H9 (cell line): ENCODE measurements around the gene BICD1. TPM values are rescaled to one million over a fixed set of nuclear protein-coding genes. Genes with fewer than 3 reads are reported as not detected.

Experiments
- DNase-seq: peaks from one replicate; pipeline ENCODE4 v3.0.0-alpha.2; 2017
- H2AFZ ChIP-seq: one replicate; pipeline ENCODE4 v1.6.1; 2013; ENCODE audit warnings: mild to moderate bottlenecking, low read length, control low read depth, moderate library complexity
- H2AK5ac ChIP-seq: 2 replicates; pipeline ENCODE4 v1.6.1; 2013; ENCODE audit warnings: low read length, control low read depth, mixed read lengths; ENCODE audit not compliant: insufficient read length
- H2BK120ac ChIP-seq: one replicate; pipeline ENCODE4 v1.6.1; 2013; ENCODE audit warnings: low read depth, mild to moderate bottlenecking, low read length, control low read depth, inconsistent platforms; ENCODE audit not compliant: poor library complexity, severe bottlenecking
- H2BK12ac ChIP-seq: 2 replicates; pipeline ENCODE4 v1.6.1; 2013; ENCODE audit warnings: low read length, control low read depth, mixed read lengths, low read depth; ENCODE audit not compliant: insufficient read length
- H2BK15ac ChIP-seq: 2 replicates; pipeline ENCODE4 v1.6.1; 2013; ENCODE audit warnings: low read depth, low read length, control low read depth
- H2BK20ac ChIP-seq: one replicate; pipeline ENCODE4 v1.6.1; 2013; ENCODE audit warnings: low read depth, mild to moderate bottlenecking, low read length, control low read depth, inconsistent platforms; ENCODE audit not compliant: poor library complexity, severe bottlenecking
- H2BK5ac ChIP-seq: 2 replicates; pipeline ENCODE4 v1.6.1; 2013; ENCODE audit warnings: low read length, control low read depth, mixed read lengths; ENCODE audit not compliant: insufficient read length
- H3K14ac ChIP-seq: 2 replicates; pipeline ENCODE4 v1.6.1; 2013; ENCODE audit warnings: low read length, control low read depth; ENCODE audit not compliant: insufficient read depth
- H3K18ac ChIP-seq: 2 replicates; pipeline ENCODE4 v1.6.1; 2013; ENCODE audit warnings: low read depth, mild to moderate bottlenecking, mixed read lengths, low read length, control low read depth; ENCODE audit not compliant: insufficient read length
- H3K23ac ChIP-seq: 2 replicates; pipeline ENCODE4 v1.6.1; 2013; ENCODE audit warnings: low read length, control low read depth, mixed read lengths, low read depth; ENCODE audit not compliant: insufficient read length
- H3K23me2 ChIP-seq: 2 replicates; pipeline ENCODE4 v1.6.1; 2013; ENCODE audit warnings: low read depth, mild to moderate bottlenecking, mixed read lengths, low read length, control low read depth; ENCODE audit not compliant: insufficient read length, poor library complexity, severe bottlenecking
- H3K27ac ChIP-seq: 2 replicates; pipeline ENCODE4 v1.5.1; 2013; ENCODE audit warnings: low read length, control low read depth, mixed read lengths, low read depth; ENCODE audit not compliant: insufficient read length
- H3K27me3 ChIP-seq: 2 replicates; pipeline ENCODE4 v1.6.1; 2013; ENCODE audit warnings: low read length, control low read depth, inconsistent platforms; ENCODE audit not compliant: insufficient read depth
- H3K4ac ChIP-seq: 2 replicates; pipeline ENCODE4 v1.6.1; 2013; ENCODE audit warnings: low read depth, mild to moderate bottlenecking, control low read depth, inconsistent platforms, low read length, moderate library complexity
- H3K4me1 ChIP-seq: 2 replicates; pipeline ENCODE4 v1.6.1; 2013; ENCODE audit warnings: low read length, control low read depth, inconsistent platforms; ENCODE audit not compliant: insufficient read depth
- H3K4me2 ChIP-seq: 2 replicates; pipeline ENCODE4 v1.6.1; 2013; ENCODE audit warnings: low read length, control low read depth, mixed read lengths; ENCODE audit not compliant: insufficient read length, insufficient read depth
- H3K56ac ChIP-seq: 2 replicates; pipeline ENCODE4 v1.6.1; 2013; ENCODE audit warnings: low read depth, mild to moderate bottlenecking, mixed read lengths, low read length, control low read depth; ENCODE audit not compliant: insufficient read length
- H3K79me1 ChIP-seq: 2 replicates; pipeline ENCODE4 v1.6.1; 2013; ENCODE audit warnings: low read depth, mild to moderate bottlenecking, moderate library complexity, low read length, control low read depth, inconsistent platforms; ENCODE audit not compliant: insufficient read depth, poor library complexity, severe bottlenecking
- H3K79me2 ChIP-seq: 2 replicates; pipeline ENCODE4 v1.6.1; 2013; ENCODE audit warnings: low read length, control low read depth, inconsistent platforms; ENCODE audit not compliant: insufficient read depth
- H3K9ac ChIP-seq: 2 replicates; pipeline ENCODE4 v1.6.1; 2013; ENCODE audit warnings: low read length, control low read depth, mixed read lengths; ENCODE audit not compliant: insufficient read length; ENCODE audit errors: extremely low read depth
- H3K9me3 ChIP-seq: one replicate; pipeline ENCODE4 v1.6.1; 2013; ENCODE audit warnings: low read depth, low read length, inconsistent platforms; ENCODE audit not compliant: control insufficient read depth
- H3T11ph ChIP-seq: one replicate; pipeline ENCODE4 v1.6.1; 2013; ENCODE audit warnings: mild to moderate bottlenecking, low read length, control low read depth, inconsistent platforms
- H4K20me1 ChIP-seq: one replicate; pipeline ENCODE4 v1.6.1; 2013; ENCODE audit not compliant: control insufficient read depth, insufficient read length, insufficient read depth
- H4K5ac ChIP-seq: 2 replicates; pipeline ENCODE4 v1.6.1; 2013; ENCODE audit warnings: low read depth, mild to moderate bottlenecking, mixed read lengths, low read length, control low read depth; ENCODE audit not compliant: insufficient read length
- H4K8ac ChIP-seq: replicated peaks from 2 replicates; pipeline ENCODE4 v1.6.1; 2013; ENCODE audit warnings: low read length, control low read depth, mixed read lengths, low read depth; ENCODE audit not compliant: insufficient read length
- H4K91ac ChIP-seq: 2 replicates; pipeline ENCODE4 v1.6.1; 2013; ENCODE audit warnings: low read depth, mild to moderate bottlenecking, moderate library complexity, mixed read lengths, low read length, control low read depth; ENCODE audit not compliant: insufficient read length
- H3K27ac Mint-ChIP-seq, 3 experiments: 2 replicates in 2 of 3; 3 replicates in 1 of 3; pipeline ENCODE4 v1.8.0; 2020 to 2021; ENCODE audit warnings: mixed read lengths in 3 of 3, mild to moderate bottlenecking in 1 of 3, moderate library complexity in 1 of 3
- H3K27me3 Mint-ChIP-seq: 2 replicates; pipeline ENCODE4 v1.8.0; 2021; ENCODE audit warnings: low read depth, mild to moderate bottlenecking, moderate library complexity, mixed read lengths
- H3K36me3 Mint-ChIP-seq, 3 experiments: 2 replicates in 2 of 3; 3 replicates in 1 of 3; pipeline ENCODE4 v1.8.0; 2020 to 2021; ENCODE audit warnings: low read depth in 3 of 3, mixed read lengths in 3 of 3; ENCODE audit not compliant: insufficient read depth in 1 of 3
- H3K4me1 Mint-ChIP-seq, 2 experiments: 2 replicates each; pipeline ENCODE4 v1.8.0; 2020; ENCODE audit warnings: mixed read lengths in 2 of 2
- H3K4me3 Mint-ChIP-seq, 2 experiments: 2 replicates in 1 of 2; 3 replicates in 1 of 2; pipeline ENCODE4 v1.8.0; 2020 to 2021; ENCODE audit warnings: mild to moderate bottlenecking in 2 of 2, mixed read lengths in 2 of 2, moderate library complexity in 1 of 2
- H3K9me3 Mint-ChIP-seq, 2 experiments: 2 replicates in 1 of 2; 3 replicates in 1 of 2; pipeline ENCODE4 v1.8.0; 2020; ENCODE audit warnings: mild to moderate bottlenecking in 2 of 2, mixed read lengths in 2 of 2, moderate library complexity in 1 of 2
- WGBS: extraction: QIAGEN DNeasy Blood & Tissue Kit; methylation state at CpG from one replicate; pipeline ENCODE4 v1.1.7; 2013; ENCODE audit warnings: missing lambda C conversion rate, low lambda C conversion rate, mixed read lengths; ENCODE audit not compliant: insufficient read length; ENCODE audit errors: extremely low coverage; 5-methylcytosine and 5-hydroxymethylcytosine counted together
- total RNA-seq: library from RNA; stranded (reverse); gene quantifications from 2 replicates; pipeline ENCODE4 v1.2.1, GENCODE V29; 2021
- TF ChIP-seq, protein P1 (sequence below): fragments of 200-600 bp; sonication (generic); conservative IDR thresholded peaks from 3 replicates; pipeline ENCODE4 v1.8.0; 2021; ENCODE audit warnings: antibody characterized with exemption, mild to moderate bottlenecking

The BICD1 gene
- total RNA-seq, 1 experiment from 2014 or later, result 134 TPM

DNA sequence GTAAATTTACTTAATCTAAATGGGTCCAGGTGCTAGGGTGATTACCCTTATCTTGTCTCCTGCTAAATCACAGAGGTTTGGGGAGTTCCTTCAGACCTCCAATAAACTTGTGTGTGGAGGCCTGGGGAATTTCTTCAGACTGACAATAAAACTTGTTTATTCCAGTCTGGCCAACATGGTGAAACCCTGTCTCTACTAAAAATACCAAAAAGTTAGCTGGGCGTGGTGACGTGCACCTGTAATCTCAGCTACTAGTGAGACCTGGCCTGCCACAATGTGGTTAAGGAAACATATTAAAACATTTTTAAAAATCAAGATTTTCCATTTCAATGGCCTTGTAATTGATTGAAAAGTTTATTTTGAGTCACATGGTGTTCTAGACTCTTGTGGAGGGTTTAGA, 165.8 kb downstream of the BICD1 start:
- Histone ChIP-seq H3K27ac (no peak overlapping the region), H3K4me2 (no peak overlapping the region)
- H3K27ac Mint-ChIP-seq, result 0 out of 7 replicates have a peak overlapping the region, but pooled peaks of 1 of the 3 experiments have one; percentile 94

More for the DNA sequence above, 165.8 kb downstream of the BICD1 start:
- TF ChIP-seq, protein P1, sequence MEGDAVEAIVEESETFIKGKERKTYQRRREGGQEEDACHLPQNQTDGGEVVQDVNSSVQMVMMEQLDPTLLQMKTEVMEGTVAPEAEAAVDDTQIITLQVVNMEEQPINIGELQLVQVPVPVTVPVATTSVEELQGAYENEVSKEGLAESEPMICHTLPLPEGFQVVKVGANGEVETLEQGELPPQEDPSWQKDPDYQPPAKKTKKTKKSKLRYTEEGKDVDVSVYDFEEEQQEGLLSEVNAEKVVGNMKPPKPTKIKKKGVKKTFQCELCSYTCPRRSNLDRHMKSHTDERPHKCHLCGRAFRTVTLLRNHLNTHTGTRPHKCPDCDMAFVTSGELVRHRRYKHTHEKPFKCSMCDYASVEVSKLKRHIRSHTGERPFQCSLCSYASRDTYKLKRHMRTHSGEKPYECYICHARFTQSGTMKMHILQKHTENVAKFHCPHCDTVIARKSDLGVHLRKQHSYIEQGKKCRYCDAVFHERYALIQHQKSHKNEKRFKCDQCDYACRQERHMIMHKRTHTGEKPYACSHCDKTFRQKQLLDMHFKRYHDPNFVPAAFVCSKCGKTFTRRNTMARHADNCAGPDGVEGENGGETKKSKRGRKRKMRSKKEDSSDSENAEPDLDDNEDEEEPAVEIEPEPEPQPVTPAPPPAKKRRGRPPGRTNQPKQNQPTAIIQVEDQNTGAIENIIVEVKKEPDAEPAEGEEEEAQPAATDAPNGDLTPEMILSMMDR, result no peak
- Histone ChIP-seq H3K4ac (no peak overlapping the region), H3K4me1 (peaks cover 9% of the 10 kb centered on the region), H3K23me2 (no peaks in the 10 kb centered on the region), H3K56ac (no peak overlapping the region), H4K8ac (no peak overlapping the region), H2BK15ac (no peak overlapping the region), H2BK120ac (no peak overlapping the region), H2BK20ac (no peak overlapping the region), H2AK5ac (no peak overlapping the region), H4K5ac (no peak overlapping the region), H3K18ac (no peak overlapping the region), H3K9me3 (no peaks in the 10 kb centered on the region), H3K27me3 (no peaks in the 10 kb centered on the region), H2BK5ac (no peak overlapping the region), H3K14ac (no peak overlapping the region), H3T11ph (no peak overlapping the region), H3K79me2 (no peaks in the 10 kb centered on the region; the same call in 1 of the 2 replicates), H2BK12ac (no peak overlapping the region), H3K23ac (no peak overlapping the region), H2AFZ (no peak overlapping the region), H4K20me1 (no peaks in the 10 kb centered on the region), H4K91ac (no peak overlapping the region), H3K79me1 (peaks cover 7% of the 10 kb centered on the region), H3K9ac (no peak overlapping the region)
- H3K36me3 Mint-ChIP-seq, result peaks cover 3 to 19% (median 8%) of the 10 kb centered on the region in 3 experiments; a peak in 4 of 7 replicates
- WGBS, result no CpG with 5 or more reads among the region's 2 CpGs
- no peak overlapping the region for H3K4me3 Mint-ChIP-seq
- DNase-seq, result no peak
- peaks cover 33 to 35% of the 10 kb centered on the region in 2 experiments for H3K4me1 Mint-ChIP-seq
- no peaks in the 10 kb centered on the region for H3K9me3 Mint-ChIP-seq
- H3K27me3 Mint-ChIP-seq, result no peaks in the 10 kb centered on the region
